Activated naive CD8-positive, alpha-beta T cell (primary cell): ENCODE measurements around the gene CELA2B.
"Not testable (repeated sequence)": the region's sequence is repeated elsewhere in the genome, so short reads cannot be mapped to it uniquely, and the experiment has no call there.

Source experiments
- H3K27ac Mint-ChIP-seq: one replicate; pipeline ENCODE4 v1.8.0; 2021; ENCODE audit warnings: mixed read lengths
- H3K27me3 Mint-ChIP-seq: one replicate; pipeline ENCODE4 v1.8.0; 2021; ENCODE audit warnings: mixed read lengths
- H3K36me3 Mint-ChIP-seq: one replicate; pipeline ENCODE4 v1.8.0; 2021; ENCODE audit warnings: mixed read lengths
- H3K4me1 Mint-ChIP-seq: one replicate; pipeline ENCODE4 v1.8.0; 2021; ENCODE audit warnings: low read depth, mixed read lengths
- H3K4me3 Mint-ChIP-seq: one replicate; pipeline ENCODE4 v1.8.0; 2021; ENCODE audit warnings: mild to moderate bottlenecking, mixed read lengths
- H3K9me3 Mint-ChIP-seq: one replicate; pipeline ENCODE4 v1.8.0; 2021; ENCODE audit warnings: low read depth, mixed read lengths

Gene CELA2B

GRCh38 chr1:15454256-15454655 lies 21.6 kb upstream of the CELA2B start:
- no peaks in the 10 kb centered on the region for H3K4me1 Mint-ChIP-seq
- H3K36me3 Mint-ChIP-seq, result no peaks in the 10 kb centered on the region
- H3K4me3 Mint-ChIP-seq, result no peak overlapping the region
- H3K9me3 Mint-ChIP-seq, result no peaks in the 10 kb centered on the region
- no peaks in the 10 kb centered on the region for H3K27me3 Mint-ChIP-seq
- H3K27ac Mint-ChIP-seq, result no peak overlapping the region

GRCh38 chr1:15455522-15455921 lies 20.4 kb upstream of the CELA2B start:
- Mint-ChIP-seq H3K4me1 (no peaks in the 10 kb centered on the region), H3K4me3 (no peak overlapping the region), H3K36me3 (no peaks in the 10 kb centered on the region), H3K9me3 (no peaks in the 10 kb centered on the region), H3K27me3 (no peaks in the 10 kb centered on the region), H3K27ac (no peak overlapping the region)

- Mint-ChIP-seq H3K36me3 (no peaks in the 10 kb centered on the region), H3K27ac (no peak within 1 kb of the TSS), H3K4me3 (no peak within 1 kb of the TSS), H3K4me1 (no peaks in the 10 kb centered on the region), H3K27me3 (no peaks in the 10 kb centered on the region), H3K9me3 (no peaks in the 10 kb centered on the region)
These were observed 19.5 kb upstream of the CELA2B start, which contains the start of gene CELA2A for GRCh38 chr1:15456313-15456954. CELA2A (plus strand) TSS chr1:15456732; CDS start chr1:15456754, 22 bp downstream.

GRCh38 chr1:15457585-15457984 lies 18.3 kb upstream of the CELA2B start:
- H3K36me3 Mint-ChIP-seq, result no peaks in the 10 kb centered on the region
- H3K9me3 Mint-ChIP-seq, result no peaks in the 10 kb centered on the region
- no peaks in the 10 kb centered on the region for H3K27me3 Mint-ChIP-seq

GRCh38 chr1:15458388-15458787 lies 17.5 kb upstream of the CELA2B start:
- H3K27ac Mint-ChIP-seq, H3K9me3 Mint-ChIP-seq: not testable (repeated sequence)

More at GRCh38 chr1:15457585-15457984, 18.3 kb upstream of the CELA2B start:
- H3K4me3 Mint-ChIP-seq, result no peak overlapping the region
- no peaks in the 10 kb centered on the region for H3K4me1 Mint-ChIP-seq
- H3K27ac Mint-ChIP-seq, result no peak overlapping the region

GRCh38 chr1:15459771-15460707 lies 15.9 kb upstream of the CELA2B start:
- Mint-ChIP-seq H3K36me3 (no peaks in the 10 kb centered on the region), H3K27ac (no peak overlapping the region), H3K4me3 (no peak overlapping the region), H3K4me1 (no peaks in the 10 kb centered on the region), H3K27me3 (peaks cover 2% of the 10 kb centered on the region), H3K9me3 (no peaks in the 10 kb centered on the region)

More at GRCh38 chr1:15458388-15458787, 17.5 kb upstream of the CELA2B start:
- not testable (repeated sequence) for H3K4me3 Mint-ChIP-seq, H3K4me1 Mint-ChIP-seq, H3K36me3 Mint-ChIP-seq, H3K27me3 Mint-ChIP-seq

- Mint-ChIP-seq H3K4me3 (no peak overlapping the region), H3K36me3 (no peaks in the 10 kb centered on the region), H3K9me3 (no peaks in the 10 kb centered on the region), H3K4me1 (no peaks in the 10 kb centered on the region), H3K27ac (no peak overlapping the region), H3K27me3 (peaks cover 2% of the 10 kb centered on the region)
These were observed 15.2 kb upstream of the CELA2B start for GRCh38 chr1:15460708-15461095.

GRCh38 chr1:15463064-15463800 lies 12.7 kb upstream of the CELA2B start:
- not testable (repeated sequence) for H3K27ac Mint-ChIP-seq, H3K4me1 Mint-ChIP-seq, H3K36me3 Mint-ChIP-seq, H3K4me3 Mint-ChIP-seq, H3K27me3 Mint-ChIP-seq, H3K9me3 Mint-ChIP-seq

- H3K27ac Mint-ChIP-seq, H3K36me3 Mint-ChIP-seq: not testable (repeated sequence)
These were observed 12.0 kb upstream of the CELA2B start for GRCh38 chr1:15463926-15464322.

GRCh38 chr1:15465674-15466073 lies 10.2 kb upstream of the CELA2B start:
- Mint-ChIP-seq H3K4me1 (no peaks in the 10 kb centered on the region), H3K9me3 (no peaks in the 10 kb centered on the region), H3K27ac (no peak overlapping the region), H3K4me3 (no peak overlapping the region), H3K36me3 (no peaks in the 10 kb centered on the region), H3K27me3 (peaks cover 2% of the 10 kb centered on the region)

More at GRCh38 chr1:15463926-15464322, 12.0 kb upstream of the CELA2B start:
- not testable (repeated sequence) for H3K4me3 Mint-ChIP-seq, H3K4me1 Mint-ChIP-seq, H3K9me3 Mint-ChIP-seq, H3K27me3 Mint-ChIP-seq

GRCh38 chr1:15466955-15467625 lies 8.8 kb upstream of the CELA2B start:
- not testable (repeated sequence) for H3K27ac Mint-ChIP-seq, H3K4me3 Mint-ChIP-seq, H3K36me3 Mint-ChIP-seq, H3K27me3 Mint-ChIP-seq, H3K4me1 Mint-ChIP-seq, H3K9me3 Mint-ChIP-seq

- no peak overlapping the region for H3K27ac Mint-ChIP-seq
- no peaks in the 10 kb centered on the region for H3K4me1 Mint-ChIP-seq
- H3K4me3 Mint-ChIP-seq, result no peak overlapping the region
- H3K27me3 Mint-ChIP-seq, result peaks cover 2% of the 10 kb centered on the region
- H3K9me3 Mint-ChIP-seq, result no peaks in the 10 kb centered on the region
- no peaks in the 10 kb centered on the region for H3K36me3 Mint-ChIP-seq
These were observed 7.8 kb upstream of the CELA2B start for GRCh38 chr1:15468145-15468544.

GRCh38 chr1:15469361-15469760 lies 6.5 kb upstream of the CELA2B start:
- no peaks in the 10 kb centered on the region for H3K9me3 Mint-ChIP-seq
- H3K4me1 Mint-ChIP-seq, result no peaks in the 10 kb centered on the region
- H3K27me3 Mint-ChIP-seq, result peaks cover 2% of the 10 kb centered on the region
- H3K27ac Mint-ChIP-seq, result no peak overlapping the region
- no peak overlapping the region for H3K4me3 Mint-ChIP-seq
- no peaks in the 10 kb centered on the region for H3K36me3 Mint-ChIP-seq

- not testable (repeated sequence) for H3K4me1 Mint-ChIP-seq, H3K27ac Mint-ChIP-seq, H3K9me3 Mint-ChIP-seq, H3K4me3 Mint-ChIP-seq, H3K36me3 Mint-ChIP-seq, H3K27me3 Mint-ChIP-seq
These were observed 6.0 kb upstream of the CELA2B start for GRCh38 chr1:15469821-15470448.
